Gastroesophageal sphincter (tissue), 3 donors: ENCODE data around the gene RALGPS2.

ENCODE experiments used
- EP300 ChIP-seq: sonication (generic); formaldehyde crosslinking; IDR thresholded peaks from one replicate; pipeline ENCODE4 v1.6.1; 2017; ENCODE audit warnings: antibody characterized with exemption, mild to moderate bottlenecking
- POLR2A ChIP-seq, 2 donors: fragments of 450-650 bp; IDR thresholded peaks; one replicate each; pipeline ENCODE4 v1.6.1; 2017; ENCODE audit warnings: antibody characterized with exemption in 2 of 2, mild to moderate bottlenecking in 2 of 2, moderate library complexity in 1 of 2
- POLR2AphosphoS5 ChIP-seq: sonication (generic); formaldehyde crosslinking; IDR thresholded peaks from one replicate; pipeline ENCODE4 v1.6.1; 2017; ENCODE audit warnings: antibody characterized with exemption
- TF ChIP-seq, protein P1 (sequence below), 4 experiments: fragments of 200-600 bp in 2 of 4; fragments of 450-650 bp in 2 of 4; sonication (generic) in 1 of 4; IDR thresholded peaks; one replicate each; pipeline ENCODE4 v1.5.1; 2017 to 2019; ENCODE audit warnings: antibody characterized with exemption in 4 of 4, mild to moderate bottlenecking in 2 of 4, moderate library complexity in 2 of 4

DNA sequence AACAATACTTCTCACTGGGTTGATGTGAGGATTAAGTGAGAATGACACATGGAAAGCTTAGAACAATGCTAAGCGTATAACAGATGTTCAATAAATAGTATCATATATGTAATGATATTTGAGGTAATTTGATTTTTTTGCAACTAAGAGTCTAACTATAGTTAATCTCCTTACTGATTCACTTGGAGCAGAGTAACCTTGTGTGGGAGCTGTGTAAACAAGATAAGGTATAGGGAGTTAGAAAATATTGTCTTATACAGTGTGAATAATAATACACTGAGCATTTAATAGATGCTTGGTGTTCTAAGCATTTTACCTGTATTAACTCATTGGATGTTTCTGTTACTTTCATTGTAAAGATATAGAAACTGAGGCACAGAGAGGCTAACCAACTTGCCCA, 15.9 kb downstream of the RALGPS2 start:
- TF ChIP-seq POLR2A (IDR thresholded peaks at IDR 0.05) = no peak
- TF ChIP-seq, protein P1, sequence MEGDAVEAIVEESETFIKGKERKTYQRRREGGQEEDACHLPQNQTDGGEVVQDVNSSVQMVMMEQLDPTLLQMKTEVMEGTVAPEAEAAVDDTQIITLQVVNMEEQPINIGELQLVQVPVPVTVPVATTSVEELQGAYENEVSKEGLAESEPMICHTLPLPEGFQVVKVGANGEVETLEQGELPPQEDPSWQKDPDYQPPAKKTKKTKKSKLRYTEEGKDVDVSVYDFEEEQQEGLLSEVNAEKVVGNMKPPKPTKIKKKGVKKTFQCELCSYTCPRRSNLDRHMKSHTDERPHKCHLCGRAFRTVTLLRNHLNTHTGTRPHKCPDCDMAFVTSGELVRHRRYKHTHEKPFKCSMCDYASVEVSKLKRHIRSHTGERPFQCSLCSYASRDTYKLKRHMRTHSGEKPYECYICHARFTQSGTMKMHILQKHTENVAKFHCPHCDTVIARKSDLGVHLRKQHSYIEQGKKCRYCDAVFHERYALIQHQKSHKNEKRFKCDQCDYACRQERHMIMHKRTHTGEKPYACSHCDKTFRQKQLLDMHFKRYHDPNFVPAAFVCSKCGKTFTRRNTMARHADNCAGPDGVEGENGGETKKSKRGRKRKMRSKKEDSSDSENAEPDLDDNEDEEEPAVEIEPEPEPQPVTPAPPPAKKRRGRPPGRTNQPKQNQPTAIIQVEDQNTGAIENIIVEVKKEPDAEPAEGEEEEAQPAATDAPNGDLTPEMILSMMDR (IDR thresholded peaks at IDR 0.05) = no peak
- no peak for TF ChIP-seq POLR2AphosphoS5
- TF ChIP-seq EP300 = no peak
